Activated T-cell treated with anti-CD3 and anti-CD28 coated beads, Interleukin-2, amount 50 U/mL, for 24 hours (primary cell): ENCODE results near the gene MTR.

ENCODE experiments used
- DNase-seq: peaks from one replicate; pipeline ENCODE4 v3.0.0-alpha.2; 2020
- H3K27ac Mint-ChIP-seq: 2 replicates; pipeline ENCODE4 v1.8.0; 2020; ENCODE audit warnings: mild to moderate bottlenecking, mixed read lengths
- H3K27me3 Mint-ChIP-seq: 2 replicates; pipeline ENCODE4 v1.8.0; 2020; ENCODE audit warnings: mixed read lengths
- H3K36me3 Mint-ChIP-seq: 2 replicates; pipeline ENCODE4 v1.8.0; 2020; ENCODE audit warnings: low read depth, mixed read lengths
- H3K4me1 Mint-ChIP-seq: 2 replicates; pipeline ENCODE4 v1.8.0; 2020; ENCODE audit warnings: low read depth, mixed read lengths
- H3K4me3 Mint-ChIP-seq: 2 replicates; pipeline ENCODE4 v1.8.0; 2020; ENCODE audit warnings: mild to moderate bottlenecking, moderate library complexity, mixed read lengths
- H3K9me3 Mint-ChIP-seq: 2 replicates; pipeline ENCODE4 v1.8.0; 2020; ENCODE audit warnings: mixed read lengths

MTR gene

DNA sequence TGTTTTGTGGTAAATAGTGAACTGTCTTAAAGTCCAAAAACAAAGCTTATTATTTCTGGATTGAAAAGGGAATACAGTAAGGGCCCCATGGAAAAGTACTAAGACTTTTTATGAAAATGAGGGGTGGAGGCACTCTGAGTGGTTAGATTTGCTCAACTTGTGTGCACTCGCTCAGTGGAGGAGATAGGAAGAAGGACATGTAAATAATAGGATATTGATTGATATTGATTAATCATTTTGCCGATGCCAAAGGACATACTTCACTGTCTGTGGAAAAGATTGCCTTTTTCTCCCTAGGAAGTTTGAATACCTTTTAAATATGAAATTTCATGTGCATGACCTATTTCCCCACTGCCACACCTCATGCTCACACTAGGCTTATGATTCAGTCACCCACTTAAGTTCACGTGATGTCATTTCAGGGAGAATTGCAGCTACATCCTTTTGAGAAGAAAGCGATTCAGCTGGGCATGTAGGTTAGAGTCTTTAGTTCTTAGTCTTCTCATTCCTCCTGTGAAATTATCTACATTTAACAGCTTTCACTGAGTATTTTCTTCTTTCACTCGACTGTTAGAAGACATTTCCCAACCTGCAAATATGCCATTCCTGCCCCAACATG is 5.0 kb downstream of the MTR start:
- H3K27ac Mint-ChIP-seq: peak overlapping the region; percentile 83
- H3K4me3 Mint-ChIP-seq: no peak overlapping the region
- H3K4me1 Mint-ChIP-seq: peaks cover 66% of the 10 kb centered on the region
- H3K9me3 Mint-ChIP-seq: no peaks in the 10 kb centered on the region
- H3K27me3 Mint-ChIP-seq: no peaks in the 10 kb centered on the region
- DNase-seq: no peak
- H3K36me3 Mint-ChIP-seq: peaks cover 66% of the 10 kb centered on the region

DNA sequence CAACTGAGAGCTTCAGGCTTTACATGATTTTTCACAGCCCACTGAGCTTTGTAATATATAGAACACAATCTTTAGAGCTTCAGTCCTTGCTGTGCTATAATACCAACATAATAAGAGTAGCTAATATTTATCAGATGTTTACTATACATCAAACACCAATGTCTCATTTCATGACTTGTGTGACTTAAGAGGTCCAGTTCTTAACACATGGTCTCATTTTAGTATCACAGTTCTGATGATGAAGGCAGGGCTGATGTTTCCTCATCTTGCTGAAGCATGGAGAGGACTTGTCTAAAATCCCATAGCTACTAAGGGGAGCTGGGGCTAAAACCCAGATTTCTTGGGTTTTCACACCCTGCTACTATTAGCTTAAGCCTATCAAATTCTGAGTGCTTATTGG is 5.5 kb downstream of the MTR start:
- H3K27ac Mint-ChIP-seq: peak overlapping the region; percentile 83
- no peak for DNase-seq
- H3K4me1 Mint-ChIP-seq: peaks cover 68% of the 10 kb centered on the region
- no peaks in the 10 kb centered on the region for H3K27me3 Mint-ChIP-seq
- H3K4me3 Mint-ChIP-seq: no peak overlapping the region
- H3K9me3 Mint-ChIP-seq: no peaks in the 10 kb centered on the region
- H3K36me3 Mint-ChIP-seq: peaks cover 66% of the 10 kb centered on the region

DNA sequence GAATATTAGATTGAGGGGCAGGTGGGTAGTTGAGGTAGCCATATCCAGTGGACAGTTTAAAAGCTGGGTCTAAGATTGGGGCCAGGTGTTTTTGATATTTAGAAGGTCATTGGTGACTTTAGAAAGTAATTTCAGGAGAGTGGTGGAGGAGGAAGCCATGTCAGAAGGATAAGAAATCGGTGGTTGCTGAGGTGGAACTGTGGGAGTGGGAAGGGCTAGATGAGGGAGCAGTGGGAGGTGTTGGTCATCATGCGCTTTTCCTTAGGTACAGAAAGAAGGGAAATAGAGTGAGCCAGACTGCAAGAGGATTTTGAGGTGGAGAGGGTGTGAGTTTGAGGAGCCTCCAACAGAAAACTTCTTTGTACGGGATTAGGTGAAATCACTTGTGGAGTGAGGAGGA is 7.2 kb downstream of the MTR start:
- peaks cover 68% of the 10 kb centered on the region for H3K4me1 Mint-ChIP-seq
- H3K36me3 Mint-ChIP-seq: peaks cover 74% of the 10 kb centered on the region
- H3K27ac Mint-ChIP-seq: peak overlapping the region; percentile 9

DNA sequence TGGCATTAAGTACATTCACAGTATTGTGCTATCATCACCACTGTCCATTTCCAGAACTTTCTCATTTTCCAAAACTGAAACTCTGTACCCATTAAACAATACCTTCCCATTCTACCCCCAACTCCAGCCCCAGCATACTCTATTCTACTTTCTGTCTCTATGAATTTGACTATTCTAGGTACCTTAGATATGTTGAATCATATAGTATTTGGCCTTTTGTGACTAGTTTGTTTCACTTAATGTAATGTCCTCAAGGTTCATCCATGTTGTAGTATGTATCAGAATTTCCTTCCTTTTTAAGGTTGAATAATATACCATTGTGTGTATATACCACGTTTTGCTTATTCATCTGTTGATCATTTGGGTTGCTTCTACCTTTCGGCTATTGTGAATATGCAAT is 11.5 kb downstream of the MTR start:
- H3K27me3 Mint-ChIP-seq: no peaks in the 10 kb centered on the region
- peaks cover 51% of the 10 kb centered on the region for H3K4me1 Mint-ChIP-seq
- peak overlapping the region; percentile 13 for H3K27ac Mint-ChIP-seq
- peaks cover 92% of the 10 kb centered on the region for H3K36me3 Mint-ChIP-seq
- no peaks in the 10 kb centered on the region for H3K9me3 Mint-ChIP-seq
- no peak overlapping the region for H3K4me3 Mint-ChIP-seq
- no peak for DNase-seq

More for the DNA sequence above, 7.2 kb downstream of the MTR start:
- no peak for DNase-seq
- Mint-ChIP-seq H3K27me3 (no peaks in the 10 kb centered on the region), H3K9me3 (no peaks in the 10 kb centered on the region), H3K4me3 (no peak overlapping the region)

DNA sequence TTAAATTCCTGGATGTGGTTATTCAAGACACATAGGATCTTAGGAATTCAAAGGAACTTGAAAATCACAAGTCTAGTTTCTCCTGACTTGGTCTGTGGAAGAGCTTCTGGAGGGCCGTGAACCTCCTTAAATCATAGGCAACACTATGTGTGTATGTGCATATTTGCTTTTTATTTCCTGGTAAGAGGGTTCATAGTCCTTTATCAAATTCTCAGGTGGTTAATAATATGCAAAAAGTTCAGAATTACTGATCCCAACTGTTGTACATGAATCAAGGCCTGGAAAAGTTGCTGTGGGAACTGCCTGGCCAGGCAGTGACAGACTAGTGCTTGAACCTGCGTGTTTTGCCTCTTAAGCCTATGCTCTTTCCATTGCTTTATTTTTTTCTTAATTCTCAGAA is 12.9 kb downstream of the MTR start:
- peaks cover 94% of the 10 kb centered on the region for H3K36me3 Mint-ChIP-seq

DNA sequence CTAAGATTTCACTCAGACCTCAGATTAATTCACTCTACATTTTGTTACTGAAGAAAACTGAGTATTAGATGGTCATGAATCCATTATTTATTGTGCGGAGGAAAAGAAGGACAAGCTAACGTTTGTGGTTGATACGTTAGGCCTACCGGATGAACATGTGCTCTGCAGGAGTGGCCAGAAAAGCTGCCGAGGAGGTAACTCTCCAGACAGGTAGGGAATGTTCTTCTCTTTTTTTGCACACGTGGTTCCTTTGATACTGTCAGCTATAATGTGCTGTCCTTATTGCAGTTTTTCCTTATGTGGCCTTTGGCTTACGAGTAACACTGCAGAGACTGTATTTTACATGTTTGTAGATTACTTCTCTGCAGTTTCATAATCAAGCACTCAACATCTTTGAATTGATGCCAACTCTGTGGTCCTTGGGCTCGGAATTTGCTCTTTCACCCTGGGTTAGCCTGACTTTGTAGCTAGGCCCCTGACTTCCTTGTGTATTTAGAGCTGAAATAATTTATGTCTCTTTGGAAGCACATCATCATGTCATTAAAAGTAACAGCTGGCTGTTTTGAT is 13.6 kb downstream of the MTR start:
- no peak overlapping the region for H3K27ac Mint-ChIP-seq

More for the DNA sequence above, 12.9 kb downstream of the MTR start:
- Mint-ChIP-seq H3K9me3 (no peaks in the 10 kb centered on the region), H3K27me3 (no peaks in the 10 kb centered on the region), H3K27ac (no peak overlapping the region), H3K4me3 (no peak overlapping the region), H3K4me1 (peaks cover 37% of the 10 kb centered on the region)
- DNase-seq: no peak

DNA sequence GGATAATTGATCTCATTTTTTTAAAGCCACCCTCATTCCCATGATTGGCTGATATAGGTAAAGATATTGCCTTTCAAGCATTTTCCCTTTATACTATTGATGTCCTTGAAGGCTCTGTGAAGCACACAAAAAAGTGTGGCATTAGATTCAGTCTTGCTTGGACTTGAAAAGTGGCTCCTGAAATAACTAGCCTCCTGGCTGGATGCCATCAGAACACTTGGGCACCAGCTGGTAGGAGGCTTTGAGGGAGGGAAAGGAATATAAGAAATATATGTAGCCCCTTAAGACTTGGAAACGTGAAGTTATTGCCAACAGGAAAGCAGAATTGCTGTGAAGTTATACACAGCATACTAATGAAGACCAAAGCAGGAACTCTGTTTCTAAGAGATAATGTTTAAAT is 14.1 kb downstream of the MTR start:
- Mint-ChIP-seq H3K4me3 (no peak overlapping the region), H3K27ac (peak overlapping the region; percentile 10), H3K4me1 (peaks cover 31% of the 10 kb centered on the region), H3K27me3 (no peaks in the 10 kb centered on the region), H3K9me3 (no peaks in the 10 kb centered on the region), H3K36me3 (peaks cover 95% of the 10 kb centered on the region)
- DNase-seq: no peak

More for the DNA sequence above, 13.6 kb downstream of the MTR start:
- no peak for DNase-seq
- Mint-ChIP-seq H3K27me3 (no peaks in the 10 kb centered on the region), H3K4me3 (no peak overlapping the region), H3K4me1 (peaks cover 31% of the 10 kb centered on the region), H3K9me3 (no peaks in the 10 kb centered on the region), H3K36me3 (peaks cover 95% of the 10 kb centered on the region)

DNA sequence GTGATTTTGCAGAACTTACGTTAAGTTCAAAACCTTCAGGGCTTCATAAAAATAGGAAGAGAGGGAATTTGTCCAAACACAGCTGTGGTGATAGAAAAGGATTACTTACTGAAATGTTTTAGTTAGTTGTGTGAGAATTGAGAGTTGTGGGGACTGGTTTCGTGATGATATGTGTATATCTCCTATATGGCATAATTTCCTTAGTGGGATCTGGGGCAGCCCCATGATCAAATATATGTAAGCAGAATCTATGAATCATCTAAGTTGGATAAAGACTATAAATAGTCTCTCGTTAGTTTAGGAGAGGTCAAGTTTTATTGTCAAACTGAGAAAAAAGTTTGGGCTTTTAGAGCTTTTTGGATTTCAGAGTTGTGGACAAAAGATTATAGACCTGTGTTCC is 14.9 kb downstream of the MTR start:
- Mint-ChIP-seq H3K27me3 (no peaks in the 10 kb centered on the region), H3K36me3 (peaks cover 98% of the 10 kb centered on the region), H3K9me3 (no peaks in the 10 kb centered on the region), H3K4me1 (peaks cover 29% of the 10 kb centered on the region), H3K4me3 (no peak overlapping the region), H3K27ac (peak overlapping the region; percentile 4)
- no peak for DNase-seq

DNA sequence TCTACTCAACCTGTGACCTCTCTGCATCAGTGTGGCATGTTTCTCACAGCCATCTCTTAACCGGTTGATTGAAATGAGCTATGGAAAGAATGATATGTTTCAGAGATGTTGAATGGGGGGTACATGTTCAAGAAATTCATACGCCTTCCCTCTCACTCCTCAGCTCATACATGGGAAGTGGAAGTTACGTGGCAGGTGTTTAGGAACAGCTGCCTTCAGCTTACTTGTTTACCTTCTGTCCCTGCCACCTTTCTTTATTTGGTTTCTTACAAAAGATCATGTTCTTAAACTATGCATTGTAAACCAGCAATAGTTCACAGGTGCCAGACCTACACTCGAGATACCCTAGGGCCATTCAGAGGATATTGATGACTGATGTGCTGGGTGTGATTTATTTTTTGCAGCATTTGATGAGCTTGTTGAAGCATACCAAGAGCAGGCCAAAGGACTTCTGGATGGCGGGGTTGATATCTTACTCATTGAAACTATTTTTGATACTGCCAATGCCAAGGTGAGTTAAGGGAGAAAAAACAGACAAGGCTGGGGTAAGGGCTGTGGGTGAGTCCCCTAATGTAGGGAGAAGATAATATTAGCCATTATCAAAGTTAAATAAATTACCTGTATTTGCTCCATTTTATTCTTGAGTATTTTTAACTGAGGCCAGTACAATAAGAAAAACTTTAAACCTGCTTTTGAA is 17.4 kb downstream of the MTR start:
- Mint-ChIP-seq H3K27ac (no peak overlapping the region), H3K4me1 (peaks cover 22% of the 10 kb centered on the region), H3K36me3 (peaks cover 99% of the 10 kb centered on the region), H3K27me3 (no peaks in the 10 kb centered on the region), H3K9me3 (no peaks in the 10 kb centered on the region), H3K4me3 (no peak overlapping the region)
- no peak for DNase-seq

DNA sequence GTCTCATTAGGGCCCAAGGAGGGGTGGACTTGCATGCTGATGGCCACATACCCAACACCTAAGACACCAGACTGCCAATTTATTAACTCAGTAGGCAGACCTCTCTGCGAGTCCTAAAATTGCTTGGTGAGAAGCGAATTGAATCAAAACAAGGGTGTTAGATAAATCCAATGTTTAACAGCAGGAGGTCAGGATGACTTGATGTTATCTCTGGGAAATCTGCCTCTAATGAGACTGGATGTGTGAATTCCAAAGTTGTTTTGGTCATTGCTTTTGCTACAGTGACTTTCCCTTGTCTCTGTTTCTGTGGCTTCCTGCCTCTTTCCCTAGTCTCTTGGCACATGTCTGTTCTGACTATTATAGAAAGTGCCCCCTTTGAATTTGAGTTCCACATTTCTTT is 20.8 kb downstream of the MTR start:
- Mint-ChIP-seq H3K9me3 (no peaks in the 10 kb centered on the region), H3K36me3 (peaks cover 98% of the 10 kb centered on the region), H3K27ac (no peak overlapping the region), H3K27me3 (no peaks in the 10 kb centered on the region), H3K4me1 (peaks cover 15% of the 10 kb centered on the region), H3K4me3 (no peak overlapping the region)
- DNase-seq: no peak

DNA sequence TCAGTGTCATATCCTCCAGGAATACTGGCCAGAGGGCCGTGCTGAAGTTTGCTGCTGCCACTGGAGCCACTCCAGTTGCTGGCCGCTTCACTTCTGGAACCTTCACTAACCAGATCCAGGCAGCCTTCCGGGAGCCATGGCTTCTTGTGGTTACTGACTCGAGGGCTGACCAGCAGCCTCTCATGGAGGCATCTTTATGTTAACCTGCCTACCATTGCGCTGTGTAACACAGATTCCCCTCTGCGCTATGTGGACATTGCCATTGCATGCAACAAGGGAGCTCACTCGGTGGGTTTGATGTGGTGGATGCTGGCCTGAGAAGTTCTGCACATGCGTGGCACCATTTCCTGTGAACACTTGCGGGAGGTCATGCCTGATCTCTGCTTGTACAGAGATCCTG is 24.8 kb downstream of the MTR start:
- H3K27me3 Mint-ChIP-seq: no peaks in the 10 kb centered on the region

DNA sequence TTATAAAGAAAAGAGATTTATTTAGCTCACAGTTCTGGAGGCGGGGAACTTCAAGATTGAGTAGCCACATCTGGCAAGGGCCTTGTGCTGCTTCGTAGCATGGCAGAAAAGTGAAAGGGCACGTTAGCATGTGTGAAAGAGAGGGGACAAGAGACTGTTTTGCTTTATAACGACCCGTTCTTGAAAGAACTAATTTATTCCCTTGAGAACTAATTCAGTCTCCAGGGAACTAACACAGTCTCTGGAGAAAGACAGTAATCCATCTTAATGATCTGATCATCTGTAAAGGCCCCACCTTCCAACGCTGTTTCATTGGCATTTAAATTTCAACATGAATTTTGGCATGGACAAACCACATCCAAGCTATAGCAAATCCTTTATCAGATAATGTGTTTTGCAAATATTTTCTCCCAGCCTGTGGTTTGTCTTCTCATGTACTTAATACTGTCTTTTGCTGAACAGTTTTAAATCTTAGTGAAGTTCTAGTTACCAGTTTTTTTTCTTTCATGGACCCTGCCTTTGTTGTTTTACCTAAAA is 26.1 kb downstream of the MTR start:
- Mint-ChIP-seq H3K27ac (no peak overlapping the region), H3K36me3 (peaks cover 91% of the 10 kb centered on the region), H3K4me3 (no peak overlapping the region)

More for the DNA sequence above, 24.8 kb downstream of the MTR start:
- H3K9me3 Mint-ChIP-seq: no peaks in the 10 kb centered on the region
- peaks cover 94% of the 10 kb centered on the region for H3K36me3 Mint-ChIP-seq
- no peak overlapping the region for H3K4me3 Mint-ChIP-seq
- peak overlapping the region; percentile 34 for H3K27ac Mint-ChIP-seq
- DNase-seq: no peak
- H3K4me1 Mint-ChIP-seq: peaks cover 28% of the 10 kb centered on the region

DNA sequence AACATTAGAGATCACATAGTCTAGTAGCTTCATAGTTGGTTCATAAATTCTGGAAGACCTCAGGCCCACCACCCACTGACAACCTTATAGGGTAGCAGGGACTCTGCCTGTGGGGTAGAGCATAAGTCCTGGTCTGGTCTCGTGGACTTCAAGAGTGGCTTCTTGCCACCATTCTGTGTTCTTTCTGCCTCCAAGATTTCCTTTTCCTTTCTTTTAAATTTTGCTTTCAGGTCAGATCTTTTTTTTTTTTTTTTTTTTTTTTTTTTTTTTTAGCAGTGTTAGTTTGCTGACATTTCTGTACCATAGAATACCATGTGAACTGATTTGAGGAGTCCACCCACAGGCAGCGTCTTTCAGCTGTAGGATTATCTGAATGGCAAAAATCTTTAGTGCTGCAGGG is 28.5 kb downstream of the MTR start:
- H3K4me1 Mint-ChIP-seq: peaks cover 23% of the 10 kb centered on the region
- no peak overlapping the region for H3K4me3 Mint-ChIP-seq
- H3K27me3 Mint-ChIP-seq: no peaks in the 10 kb centered on the region
- no peak overlapping the region for H3K27ac Mint-ChIP-seq
- DNase-seq: no peak
- peaks cover 91% of the 10 kb centered on the region for H3K36me3 Mint-ChIP-seq
- no peaks in the 10 kb centered on the region for H3K9me3 Mint-ChIP-seq

More for the DNA sequence above, 26.1 kb downstream of the MTR start:
- no peaks in the 10 kb centered on the region for H3K9me3 Mint-ChIP-seq
- DNase-seq: no peak
- no peaks in the 10 kb centered on the region for H3K27me3 Mint-ChIP-seq
- H3K4me1 Mint-ChIP-seq: peaks cover 28% of the 10 kb centered on the region

DNA sequence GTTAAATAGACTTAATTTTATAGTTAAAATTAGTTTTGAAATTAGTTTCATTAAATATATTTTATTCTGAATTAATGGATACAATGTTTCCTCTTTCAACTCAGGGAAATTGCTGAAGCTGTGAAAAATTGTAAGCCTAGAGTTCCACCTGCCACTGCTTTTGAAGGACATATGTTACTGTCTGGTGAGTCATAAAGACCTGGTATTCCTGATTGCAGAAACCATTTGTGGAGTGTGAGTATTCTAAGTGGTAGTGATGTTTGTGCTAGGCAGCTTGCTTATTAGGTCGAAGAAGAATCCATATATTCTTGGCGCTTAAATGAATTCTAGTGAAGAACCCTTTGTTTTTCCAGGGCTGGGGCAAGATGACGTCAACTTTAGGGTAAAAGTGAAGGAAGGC is 34.0 kb downstream of the MTR start:
- no peak for DNase-seq
- H3K4me1 Mint-ChIP-seq: no peaks in the 10 kb centered on the region
- peaks cover 93% of the 10 kb centered on the region for H3K36me3 Mint-ChIP-seq
- H3K9me3 Mint-ChIP-seq: no peaks in the 10 kb centered on the region
- no peak overlapping the region for H3K4me3 Mint-ChIP-seq
- no peak overlapping the region for H3K27ac Mint-ChIP-seq
- H3K27me3 Mint-ChIP-seq: no peaks in the 10 kb centered on the region

DNA sequence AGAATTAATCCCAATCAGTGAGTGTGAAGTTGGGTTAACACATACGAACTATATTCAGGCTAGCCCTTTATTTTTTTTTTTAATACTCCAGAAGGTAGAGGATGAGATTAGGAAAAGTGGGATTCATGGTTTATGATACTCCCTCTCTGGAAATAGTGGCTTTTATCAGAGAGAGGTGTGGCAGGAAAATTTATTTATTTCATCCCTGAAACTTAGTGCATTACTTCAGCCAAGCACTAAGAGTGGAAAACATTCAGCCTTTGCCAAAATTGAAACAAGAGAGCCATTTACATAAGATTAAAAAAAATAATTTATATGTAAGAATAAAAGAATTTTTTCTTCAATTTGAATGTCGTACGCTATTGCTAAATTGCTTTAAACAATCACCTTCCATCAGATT is 35.0 kb downstream of the MTR start:
- peaks cover 95% of the 10 kb centered on the region for H3K36me3 Mint-ChIP-seq

More for the DNA sequence above, 35.0 kb downstream of the MTR start:
- no peak overlapping the region for H3K27ac Mint-ChIP-seq
- H3K4me3 Mint-ChIP-seq: no peak overlapping the region
- no peak for DNase-seq
- no peaks in the 10 kb centered on the region for H3K4me1 Mint-ChIP-seq
- H3K9me3 Mint-ChIP-seq: no peaks in the 10 kb centered on the region
- H3K27me3 Mint-ChIP-seq: no peaks in the 10 kb centered on the region
